NB4 (cell line): ENCODE results near the gene GID8.
A peak's percentile ranks its signal among the peaks of the same experiment; 100 is the strongest.
"Not testable (repeated sequence)": the region's sequence is repeated elsewhere in the genome, so short reads cannot be mapped to it uniquely, and the experiment has no call there.

ENCODE experiments used
- DNase-seq: peaks from one replicate; pipeline ENCODE4 v3.0.0; 2010; ENCODE audit warnings: low read depth
- H3K4me3 ChIP-seq: one replicate; pipeline ENCODE4 v1.5.1; 2011; ENCODE audit warnings: mild to moderate bottlenecking, low read depth, low read length, moderate library complexity
- MAX ChIP-seq: IDR thresholded peaks from 2 replicates; pipeline ENCODE4 v1.6.1; 2011; ENCODE audit warnings: low read depth, low read length
- MYC ChIP-seq: IDR thresholded peaks from 2 replicates; pipeline ENCODE4 v1.6.1; 2011; ENCODE audit warnings: low read depth, low read length
- POLR2A ChIP-seq: IDR thresholded peaks from 2 replicates; pipeline ENCODE4 v1.6.1; 2011; ENCODE audit warnings: mild to moderate bottlenecking; ENCODE audit not compliant: insufficient read length; ENCODE audit errors: extremely low read depth
- TF ChIP-seq, protein P1 (sequence below): IDR thresholded peaks from one replicate; pipeline ENCODE4 v1.5.1; 2012; ENCODE audit warnings: low read depth, low read length

GID8 gene

GRCh38 chr20:62956387-62957135 lies 18.6 kb downstream of the GID8 start:
- DNase-seq: no peak
- TF ChIP-seq, protein P1, sequence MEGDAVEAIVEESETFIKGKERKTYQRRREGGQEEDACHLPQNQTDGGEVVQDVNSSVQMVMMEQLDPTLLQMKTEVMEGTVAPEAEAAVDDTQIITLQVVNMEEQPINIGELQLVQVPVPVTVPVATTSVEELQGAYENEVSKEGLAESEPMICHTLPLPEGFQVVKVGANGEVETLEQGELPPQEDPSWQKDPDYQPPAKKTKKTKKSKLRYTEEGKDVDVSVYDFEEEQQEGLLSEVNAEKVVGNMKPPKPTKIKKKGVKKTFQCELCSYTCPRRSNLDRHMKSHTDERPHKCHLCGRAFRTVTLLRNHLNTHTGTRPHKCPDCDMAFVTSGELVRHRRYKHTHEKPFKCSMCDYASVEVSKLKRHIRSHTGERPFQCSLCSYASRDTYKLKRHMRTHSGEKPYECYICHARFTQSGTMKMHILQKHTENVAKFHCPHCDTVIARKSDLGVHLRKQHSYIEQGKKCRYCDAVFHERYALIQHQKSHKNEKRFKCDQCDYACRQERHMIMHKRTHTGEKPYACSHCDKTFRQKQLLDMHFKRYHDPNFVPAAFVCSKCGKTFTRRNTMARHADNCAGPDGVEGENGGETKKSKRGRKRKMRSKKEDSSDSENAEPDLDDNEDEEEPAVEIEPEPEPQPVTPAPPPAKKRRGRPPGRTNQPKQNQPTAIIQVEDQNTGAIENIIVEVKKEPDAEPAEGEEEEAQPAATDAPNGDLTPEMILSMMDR: no peak
- TF ChIP-seq POLR2A (no peak), MYC (no peak), MAX (no peak)

GRCh38 chr20:62957136-62958117 lies 19.5 kb downstream of the GID8 start:
- TF ChIP-seq, protein P1: no peak
- TF ChIP-seq MAX: no peak
- DNase-seq: no peak
- no peak overlapping the region for H3K4me3 ChIP-seq

More at GRCh38 chr20:62956387-62957135, 18.6 kb downstream of the GID8 start:
- no peak overlapping the region for H3K4me3 ChIP-seq

DNA sequence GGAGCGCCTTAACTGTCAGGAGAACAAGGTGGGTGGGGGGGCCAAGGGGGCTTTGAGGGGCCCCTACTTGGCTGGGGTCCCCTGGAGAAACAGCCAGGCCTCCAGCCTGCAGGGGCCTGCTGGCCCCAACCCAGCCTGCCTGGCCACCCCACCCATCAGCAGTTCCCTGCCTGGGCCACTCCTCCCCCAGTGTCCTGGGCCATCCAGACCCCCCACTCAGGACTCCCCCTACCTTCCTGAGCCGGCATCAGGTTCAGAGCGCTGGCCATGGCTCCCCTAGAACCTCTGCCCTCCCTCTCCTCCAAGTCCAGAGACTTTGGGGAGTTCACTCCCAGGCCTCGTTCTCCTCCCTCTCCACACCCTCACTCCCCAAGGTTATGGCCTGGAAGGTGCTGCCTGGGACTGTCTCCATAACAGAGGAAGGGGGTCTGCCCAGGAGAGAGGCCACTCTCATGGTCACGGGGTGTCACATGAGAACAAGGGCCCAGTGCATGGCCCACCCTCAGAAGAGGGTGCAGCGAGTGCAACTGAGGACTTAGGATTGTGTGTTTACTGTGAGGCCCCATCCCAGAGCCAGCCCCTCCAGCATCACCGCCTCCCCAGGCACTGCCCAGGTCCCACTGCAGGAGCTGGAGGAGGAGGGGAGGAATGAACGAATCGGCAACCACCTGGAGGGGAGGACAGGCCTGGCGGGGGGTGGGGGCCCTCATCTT lies 20.6 kb downstream of the GID8 start:
- TF ChIP-seq POLR2A: no peak
- no peak for TF ChIP-seq MYC
- no peak for TF ChIP-seq MAX
- TF ChIP-seq, protein P1: no peak
- H3K4me3 ChIP-seq: peak overlapping the region; percentile 25
- DNase-seq: no peak

GRCh38 chr20:62959101-62959971 lies 21.4 kb downstream of the GID8 start:
- peak overlapping the region; percentile 25 for H3K4me3 ChIP-seq
- TF ChIP-seq MAX: peak; percentile 70
- TF ChIP-seq MYC: peak; percentile 43; the same call in 1 of the 2 replicates
- TF ChIP-seq POLR2A: peak; percentile 25
- TF ChIP-seq, protein P1: peak; percentile 1
- peak; percentile 97 for DNase-seq

DNA sequence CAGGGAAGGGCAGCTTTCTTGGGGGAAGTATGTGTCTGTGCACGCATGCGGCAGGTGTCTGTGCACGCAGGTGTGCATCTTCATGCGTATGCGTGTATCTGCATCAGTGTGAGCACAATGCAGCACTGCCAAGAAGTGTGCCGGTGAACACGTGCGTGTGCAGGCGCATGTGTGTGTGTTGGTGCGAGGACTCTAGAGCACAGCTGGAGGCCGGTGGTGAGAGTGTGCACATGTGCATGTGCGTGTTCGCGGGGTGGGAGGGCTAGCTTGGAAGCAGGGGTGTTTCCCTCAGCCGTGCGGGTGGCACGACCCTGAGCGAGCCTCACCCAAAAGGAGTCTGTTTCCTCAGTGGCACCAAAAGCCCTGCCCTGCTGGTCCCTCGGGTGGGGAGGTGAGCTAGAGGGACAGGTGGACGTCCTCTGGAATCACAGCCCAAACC lies 22.1 kb downstream of the GID8 start:
- no peak for DNase-seq
- TF ChIP-seq, protein P1: no peak
- no peak for TF ChIP-seq MAX
- no peak for TF ChIP-seq MYC
- TF ChIP-seq POLR2A: no peak
- peak overlapping the region; percentile 16 for H3K4me3 ChIP-seq

DNA sequence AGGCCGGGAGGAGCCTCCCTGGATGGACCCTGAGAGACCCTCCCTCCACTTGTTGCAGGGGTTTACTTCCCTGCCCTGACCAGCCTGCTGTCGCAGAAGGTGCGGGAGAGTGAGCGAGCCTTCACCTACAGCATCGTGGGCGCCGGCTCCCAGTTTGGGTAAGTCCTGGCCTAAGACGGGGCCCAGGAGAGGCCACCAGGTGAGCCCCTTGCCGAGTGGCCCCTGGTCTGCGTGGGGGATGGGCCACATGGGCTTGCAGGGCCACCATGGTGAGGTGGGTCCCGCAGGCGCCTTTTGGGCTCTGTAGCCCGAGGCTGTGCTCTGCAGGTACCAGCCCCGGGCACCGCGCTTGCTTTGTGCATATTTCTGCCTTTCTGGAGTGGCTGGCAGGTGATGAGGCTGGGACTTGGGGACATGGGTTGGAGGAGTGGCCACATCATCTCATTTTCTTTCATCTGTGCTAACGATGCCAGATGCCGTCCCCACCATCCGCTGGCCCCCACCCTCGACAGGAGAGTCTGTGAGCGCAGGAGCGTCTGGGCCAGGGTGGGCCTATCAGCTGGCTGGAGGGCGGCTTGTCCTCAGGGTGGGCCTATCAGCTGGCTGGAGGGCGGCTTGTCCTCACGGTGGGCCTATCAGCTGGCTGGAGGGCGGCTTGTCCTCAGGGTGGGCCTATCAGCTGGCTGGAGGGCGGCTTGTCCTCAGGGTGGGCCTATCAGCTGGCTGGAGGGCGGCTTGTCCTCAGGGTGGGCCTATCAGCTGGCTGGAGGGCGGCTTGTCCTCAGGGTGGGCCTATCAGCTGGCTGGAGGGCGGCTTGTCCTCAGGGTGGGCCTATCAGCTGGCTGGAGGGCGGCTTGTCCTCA lies 22.7 kb downstream of the GID8 start:
- not testable (repeated sequence) for DNase-seq, H3K4me3 ChIP-seq
